ENCODE results near the gene C17orf67.

The C17orf67 gene

GRCh38 chr17:56819431-56820145, 14.1 kb downstream of the C17orf67 start:
- Histone ChIP-seq H3K27me3 (replicated peaks; ENCODE audit: control insufficient read depth, insufficient read depth, low read length) (no peaks in the 10 kb centered on the region), H3K36me3 (ENCODE audit: control insufficient read depth, insufficient read depth, low read length) (no peaks in the 10 kb centered on the region), H3K4me3 (replicated peaks; ENCODE audit: low read depth, low read length) (no peak overlapping the region)
- no peak for DNase-seq (ENCODE audit: extremely low read depth, insufficient read length)
- TF ChIP-seq CTCF (IDR thresholded peaks at IDR 0.05; ENCODE audit: insufficient read depth, low read length, poor library complexity, severe bottlenecking) = peak; percentile 73

GRCh38 chr17:56819030-56819429, 14.7 kb downstream of the C17orf67 start:
- no peak for DNase-seq (ENCODE audit: extremely low read depth, insufficient read length)
- no peaks in the 10 kb centered on the region for H3K27me3 ChIP-seq (replicated peaks; ENCODE audit: control insufficient read depth, insufficient read depth, low read length)
- TF ChIP-seq CTCF (IDR thresholded peaks at IDR 0.05; ENCODE audit: insufficient read depth, low read length, poor library complexity, severe bottlenecking) = no peak
- H3K36me3 ChIP-seq (ENCODE audit: control insufficient read depth, insufficient read depth, low read length) = no peaks in the 10 kb centered on the region
- no peak overlapping the region for H3K4me3 ChIP-seq (replicated peaks; ENCODE audit: low read depth, low read length)

- Histone ChIP-seq H3K4me3 (replicated peaks; ENCODE audit: low read depth, low read length) (no peak overlapping the region), H3K27me3 (replicated peaks; ENCODE audit: control insufficient read depth, insufficient read depth, low read length) (no peaks in the 10 kb centered on the region), H3K36me3 (ENCODE audit: control insufficient read depth, insufficient read depth, low read length) (no peaks in the 10 kb centered on the region)
- no peak for DNase-seq (ENCODE audit: extremely low read depth, insufficient read length)
- no peak for TF ChIP-seq CTCF (IDR thresholded peaks at IDR 0.05; ENCODE audit: insufficient read depth, low read length, poor library complexity, severe bottlenecking)
Observed at GRCh38 chr17:56817066-56817465, 16.7 kb downstream of the C17orf67 start.

- H3K27me3 ChIP-seq (replicated peaks; ENCODE audit: control insufficient read depth, insufficient read depth, low read length) = no peaks in the 10 kb centered on the region
- H3K4me3 ChIP-seq (replicated peaks; ENCODE audit: low read depth, low read length) = no peak overlapping the region
- TF ChIP-seq CTCF (IDR thresholded peaks at IDR 0.05; ENCODE audit: insufficient read depth, low read length, poor library complexity, severe bottlenecking) = no peak
- DNase-seq (ENCODE audit: extremely low read depth, insufficient read length) = no peak
- no peaks in the 10 kb centered on the region for H3K36me3 ChIP-seq (ENCODE audit: control insufficient read depth, insufficient read depth, low read length)
Observed at GRCh38 chr17:56815711-56816110, 18.0 kb downstream of the C17orf67 start.

GRCh38 chr17:56812901-56813388, 20.8 kb downstream of the C17orf67 start:
- no peak overlapping the region for H3K4me3 ChIP-seq (replicated peaks; ENCODE audit: low read depth, low read length)
- no peak for DNase-seq (ENCODE audit: extremely low read depth, insufficient read length)
- no peaks in the 10 kb centered on the region for H3K36me3 ChIP-seq (ENCODE audit: control insufficient read depth, insufficient read depth, low read length)
- no peaks in the 10 kb centered on the region for H3K27me3 ChIP-seq (replicated peaks; ENCODE audit: control insufficient read depth, insufficient read depth, low read length)
- TF ChIP-seq CTCF (IDR thresholded peaks at IDR 0.05; ENCODE audit: insufficient read depth, low read length, poor library complexity, severe bottlenecking) = no peak

Data from GM06990 (cell line).